Panc1 (cell line): ENCODE results near the gene STPG1.

ENCODE experiments used
- CTCF ChIP-seq: fragments of 450-650 bp; IDR thresholded peaks from 2 replicates; pipeline ENCODE4 v1.5.1; 2017; ENCODE audit warnings: mild to moderate bottlenecking
- POLR2AphosphoS5 ChIP-seq: IDR thresholded peaks from 2 replicates; pipeline ENCODE4 v1.6.1; 2012; ENCODE audit warnings: mild to moderate bottlenecking, low read depth, low read length, moderate library complexity
- SIN3A ChIP-seq: IDR thresholded peaks from 2 replicates; pipeline ENCODE4 v1.6.1; 2012; ENCODE audit warnings: low read depth, mild to moderate bottlenecking, low read length, moderate library complexity, borderline replicate concordance; ENCODE audit not compliant: insufficient read depth
- TCF7L2 ChIP-seq: IDR thresholded peaks from 2 replicates; pipeline ENCODE4 v1.6.1; 2011; ENCODE audit warnings: mild to moderate bottlenecking, low read depth, low read length, inconsistent platforms
- TF ChIP-seq, protein P1 (sequence below), 2 experiments: IDR thresholded peaks; 2 replicates each; pipeline ENCODE4 v1.6.1; 2011 to 2012; ENCODE audit warnings: low read depth in 2 of 2, control low read depth in 1 of 2, low read length in 1 of 2, mild to moderate bottlenecking in 1 of 2, moderate library complexity in 1 of 2; ENCODE audit not compliant: insufficient read depth in 1 of 2

GRCh38 chr1:24369199-24369598 is 44.4 kb downstream of the STPG1 start:
- TF ChIP-seq CTCF: no peak
- TF ChIP-seq, protein P1, sequence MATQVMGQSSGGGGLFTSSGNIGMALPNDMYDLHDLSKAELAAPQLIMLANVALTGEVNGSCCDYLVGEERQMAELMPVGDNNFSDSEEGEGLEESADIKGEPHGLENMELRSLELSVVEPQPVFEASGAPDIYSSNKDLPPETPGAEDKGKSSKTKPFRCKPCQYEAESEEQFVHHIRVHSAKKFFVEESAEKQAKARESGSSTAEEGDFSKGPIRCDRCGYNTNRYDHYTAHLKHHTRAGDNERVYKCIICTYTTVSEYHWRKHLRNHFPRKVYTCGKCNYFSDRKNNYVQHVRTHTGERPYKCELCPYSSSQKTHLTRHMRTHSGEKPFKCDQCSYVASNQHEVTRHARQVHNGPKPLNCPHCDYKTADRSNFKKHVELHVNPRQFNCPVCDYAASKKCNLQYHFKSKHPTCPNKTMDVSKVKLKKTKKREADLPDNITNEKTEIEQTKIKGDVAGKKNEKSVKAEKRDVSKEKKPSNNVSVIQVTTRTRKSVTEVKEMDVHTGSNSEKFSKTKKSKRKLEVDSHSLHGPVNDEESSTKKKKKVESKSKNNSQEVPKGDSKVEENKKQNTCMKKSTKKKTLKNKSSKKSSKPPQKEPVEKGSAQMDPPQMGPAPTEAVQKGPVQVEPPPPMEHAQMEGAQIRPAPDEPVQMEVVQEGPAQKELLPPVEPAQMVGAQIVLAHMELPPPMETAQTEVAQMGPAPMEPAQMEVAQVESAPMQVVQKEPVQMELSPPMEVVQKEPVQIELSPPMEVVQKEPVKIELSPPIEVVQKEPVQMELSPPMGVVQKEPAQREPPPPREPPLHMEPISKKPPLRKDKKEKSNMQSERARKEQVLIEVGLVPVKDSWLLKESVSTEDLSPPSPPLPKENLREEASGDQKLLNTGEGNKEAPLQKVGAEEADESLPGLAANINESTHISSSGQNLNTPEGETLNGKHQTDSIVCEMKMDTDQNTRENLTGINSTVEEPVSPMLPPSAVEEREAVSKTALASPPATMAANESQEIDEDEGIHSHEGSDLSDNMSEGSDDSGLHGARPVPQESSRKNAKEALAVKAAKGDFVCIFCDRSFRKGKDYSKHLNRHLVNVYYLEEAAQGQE (IDR thresholded peaks at IDR 0.05; ENCODE audit: insufficient read depth in 1 of 2, low read depth in 2 of 2, low read length in 1 of 2): no peak
- no peak for TF ChIP-seq POLR2AphosphoS5
- TF ChIP-seq TCF7L2: no peak
- TF ChIP-seq SIN3A: no peak
